Esophagus muscularis mucosa (tissue), 4 donors: Measurements from ENCODE around the gene DDX39B.

Experiments used
- EP300 ChIP-seq: sonication (generic); formaldehyde crosslinking; IDR thresholded peaks from one replicate; pipeline ENCODE4 v1.6.1; 2017; ENCODE audit warnings: antibody characterized with exemption
- POLR2A ChIP-seq: fragments of 450-650 bp; IDR thresholded peaks from one replicate; pipeline ENCODE4 v1.6.1; 2017; ENCODE audit warnings: antibody characterized with exemption, moderate library complexity, mild to moderate bottlenecking, low read depth
- TF ChIP-seq, protein P1 (sequence below), 3 experiments: fragments of 200-600 bp in 2 of 3; fragments of 450-650 bp in 1 of 3; sonication (generic) in 2 of 3; IDR thresholded peaks; one replicate each; pipeline ENCODE4 v1.5.1; 2017 to 2019; ENCODE audit warnings: antibody characterized with exemption in 3 of 3, mild to moderate bottlenecking in 2 of 3, moderate library complexity in 1 of 3

DNA sequence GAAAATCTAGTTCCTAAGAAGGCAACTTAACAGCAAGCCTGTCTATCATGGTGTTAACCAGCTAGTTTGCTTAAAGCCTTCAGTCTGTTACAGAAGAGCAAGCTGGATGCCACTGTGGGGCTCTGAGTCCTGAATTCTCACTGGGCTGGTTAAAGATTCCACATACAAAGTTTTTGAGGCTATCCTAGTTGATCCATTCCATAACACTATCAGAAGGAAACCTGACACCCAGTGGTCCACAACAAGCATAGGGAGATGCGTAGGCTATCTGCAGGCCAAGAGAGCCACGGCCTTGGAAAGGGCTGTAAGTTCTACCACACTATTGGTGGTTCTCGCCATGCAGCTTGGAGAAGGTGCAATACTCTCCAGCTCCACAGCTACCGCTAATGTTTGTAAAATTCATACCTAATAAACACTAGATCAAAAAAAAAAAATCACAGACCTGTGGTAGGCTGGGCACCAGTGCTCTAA, 13.5 kb downstream of the DDX39B start:
- TF ChIP-seq, protein P1, sequence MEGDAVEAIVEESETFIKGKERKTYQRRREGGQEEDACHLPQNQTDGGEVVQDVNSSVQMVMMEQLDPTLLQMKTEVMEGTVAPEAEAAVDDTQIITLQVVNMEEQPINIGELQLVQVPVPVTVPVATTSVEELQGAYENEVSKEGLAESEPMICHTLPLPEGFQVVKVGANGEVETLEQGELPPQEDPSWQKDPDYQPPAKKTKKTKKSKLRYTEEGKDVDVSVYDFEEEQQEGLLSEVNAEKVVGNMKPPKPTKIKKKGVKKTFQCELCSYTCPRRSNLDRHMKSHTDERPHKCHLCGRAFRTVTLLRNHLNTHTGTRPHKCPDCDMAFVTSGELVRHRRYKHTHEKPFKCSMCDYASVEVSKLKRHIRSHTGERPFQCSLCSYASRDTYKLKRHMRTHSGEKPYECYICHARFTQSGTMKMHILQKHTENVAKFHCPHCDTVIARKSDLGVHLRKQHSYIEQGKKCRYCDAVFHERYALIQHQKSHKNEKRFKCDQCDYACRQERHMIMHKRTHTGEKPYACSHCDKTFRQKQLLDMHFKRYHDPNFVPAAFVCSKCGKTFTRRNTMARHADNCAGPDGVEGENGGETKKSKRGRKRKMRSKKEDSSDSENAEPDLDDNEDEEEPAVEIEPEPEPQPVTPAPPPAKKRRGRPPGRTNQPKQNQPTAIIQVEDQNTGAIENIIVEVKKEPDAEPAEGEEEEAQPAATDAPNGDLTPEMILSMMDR (IDR thresholded peaks at IDR 0.05) = no peak
- no peak for TF ChIP-seq POLR2A
- TF ChIP-seq EP300 = no peak
